Epithelial cell of proximal tubule (primary cell): ENCODE results near the gene DNAJC2. TPM values are rescaled to one million over a fixed set of nuclear protein-coding genes. Genes with fewer than 3 reads are reported as not detected.

Source experiments
- DNase-seq: peaks from one replicate; pipeline ENCODE4 v3.0.0-alpha.2; 2011; ENCODE audit warnings: low read depth
- H3K4me3 ChIP-seq: 2 replicates; pipeline ENCODE4 v1.5.1; 2011; ENCODE audit warnings: low read depth, mild to moderate bottlenecking, low read length
- CTCF ChIP-seq: conservative IDR thresholded peaks from 2 replicates; pipeline ENCODE4 v1.5.1; 2012; ENCODE audit warnings: low read depth, mild to moderate bottlenecking, low read length
- total RNA-seq: library from RNA; depleted of rRNA; stranded (reverse); fragments of >200 nt; gene quantifications from 2 replicates; pipeline ENCODE4 v1.2.3, GENCODE V29; 2015

DNAJC2 gene
- total RNA-seq, 1 donor from 2014 or later, result 20.9 TPM

DNA sequence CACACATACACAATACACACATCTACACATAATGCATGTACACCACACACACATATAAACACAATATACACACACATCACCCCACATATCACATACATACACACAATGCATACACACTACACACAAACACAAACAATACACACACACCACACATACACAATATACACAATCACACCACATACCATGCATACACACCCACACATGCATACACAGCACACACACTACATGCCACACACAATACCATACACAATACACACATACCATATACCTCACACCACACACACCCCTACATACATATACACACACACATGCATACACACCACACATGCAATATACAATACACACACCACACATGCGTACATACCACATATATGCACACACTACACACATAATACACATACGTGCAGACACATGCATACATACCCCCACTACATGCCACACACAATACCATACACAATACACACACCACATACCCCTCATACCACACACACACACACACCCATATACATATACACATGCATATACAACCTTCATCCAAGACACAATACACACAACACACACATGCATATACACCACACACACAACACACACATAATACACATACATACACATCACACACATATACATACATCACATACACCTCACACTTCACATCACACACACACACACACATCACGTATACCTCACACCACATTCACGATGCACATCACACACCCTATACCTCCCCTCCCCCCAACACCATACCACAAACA is 36.9 kb upstream of the DNAJC2 start:
- TF ChIP-seq CTCF, result no peak

GRCh38 chr7:103380395-103381191 is 36.0 kb upstream of the DNAJC2 start:
- no peak for DNase-seq
- no peak overlapping the region for H3K4me3 ChIP-seq
- no peak for TF ChIP-seq CTCF

More for the DNA sequence above, 36.9 kb upstream of the DNAJC2 start:
- DNase-seq, result no peak
- H3K4me3 ChIP-seq, result no peak overlapping the region

DNA sequence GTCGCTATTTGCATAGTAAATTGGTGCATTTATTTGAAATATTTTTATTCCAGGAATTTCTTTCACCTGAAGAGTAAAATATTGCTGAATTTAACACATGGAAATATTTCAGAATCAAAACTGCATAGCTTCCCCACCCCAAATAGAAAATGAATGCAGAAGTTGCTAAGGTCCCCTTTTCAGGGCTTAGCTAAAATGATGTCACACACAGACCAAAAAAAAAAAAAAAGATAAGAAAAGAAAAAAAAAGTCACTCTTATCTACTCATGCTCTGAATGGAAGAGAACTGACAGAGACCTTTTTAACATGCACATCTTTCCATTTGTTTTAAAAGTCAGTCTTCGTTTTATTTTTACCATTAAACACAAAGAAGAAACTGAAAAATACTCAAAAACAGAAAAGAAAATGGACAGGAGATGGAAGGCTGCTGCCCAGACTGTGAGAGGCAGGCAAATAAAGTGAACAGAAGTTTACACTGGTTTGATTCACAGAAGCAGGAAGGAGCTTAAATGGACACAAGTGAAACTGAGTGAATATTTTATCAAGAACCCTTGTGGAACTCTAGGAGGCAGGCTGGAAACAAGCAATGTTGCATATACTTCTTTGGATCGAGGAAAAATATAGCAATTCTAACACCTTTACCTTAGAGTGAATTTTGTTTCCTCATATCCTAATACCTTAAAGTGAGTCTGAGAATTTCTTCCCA is 34.9 kb upstream of the DNAJC2 start:
- no peak for TF ChIP-seq CTCF
- no peak overlapping the region for H3K4me3 ChIP-seq
- DNase-seq, result no peak

- H3K4me3 ChIP-seq, result no peak overlapping the region
- DNase-seq, result no peak
- TF ChIP-seq CTCF, result no peak
These were observed 29.5 kb upstream of the DNAJC2 start for GRCh38 chr7:103373866-103374643.

DNA sequence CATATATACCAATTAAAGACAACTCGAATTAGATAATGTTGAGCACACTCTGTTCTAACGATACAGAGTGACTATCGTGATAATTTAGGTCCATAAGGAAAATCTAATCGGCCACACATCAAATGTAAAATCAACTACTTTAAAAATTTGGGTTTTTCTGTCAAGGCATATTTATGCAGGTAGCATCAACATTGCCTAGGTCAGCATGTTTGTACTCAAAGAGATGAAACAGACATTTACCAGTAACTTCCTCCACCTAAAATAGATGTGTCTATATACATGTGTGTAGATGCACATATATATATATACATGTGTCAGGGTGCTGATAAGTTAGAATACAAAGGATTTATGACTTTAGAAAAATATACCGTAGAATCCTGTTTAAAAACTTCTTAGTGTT is 24.9 kb upstream of the DNAJC2 start:
- no peak overlapping the region for H3K4me3 ChIP-seq
- TF ChIP-seq CTCF, result no peak
- DNase-seq, result no peak

DNA sequence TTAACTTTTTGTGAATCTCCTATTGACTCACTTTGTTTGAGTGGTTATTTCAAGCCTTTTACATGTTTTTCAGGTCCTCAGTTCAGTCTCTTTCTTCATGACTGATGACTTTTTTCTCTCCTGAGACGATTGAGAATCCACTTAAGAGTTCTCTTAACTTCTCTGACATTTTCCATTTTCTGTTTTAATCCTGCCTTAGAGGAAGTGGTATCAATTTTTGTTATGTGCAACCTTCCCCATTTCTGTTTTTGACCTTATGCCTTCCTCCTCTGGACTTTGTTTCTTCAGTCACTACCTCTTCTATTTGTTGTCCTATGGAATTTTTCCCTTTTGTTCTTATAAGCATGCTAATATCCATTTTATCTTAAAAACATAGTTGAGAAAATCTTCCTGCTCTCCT is 5.2 kb upstream of the DNAJC2 start:
- no peak for TF ChIP-seq CTCF
- no peak for DNase-seq
- H3K4me3 ChIP-seq, result no peak overlapping the region
